HG03354 (cell line): ENCODE data around the gene GNAL.
"Not testable (repeated sequence)": the region's sequence is repeated elsewhere in the genome, so short reads cannot be mapped to it uniquely, and the experiment has no call there.

Source experiments
- ATAC-seq: cut with Tn5 transposase; IDR thresholded peaks from one replicate; pipeline ENCODE4 v1.9.1; 2021; ENCODE audit warnings: mild to moderate bottlenecking; ENCODE audit not compliant: unreplicated experiment, poor library complexity, severe bottlenecking

GNAL gene

DNA sequence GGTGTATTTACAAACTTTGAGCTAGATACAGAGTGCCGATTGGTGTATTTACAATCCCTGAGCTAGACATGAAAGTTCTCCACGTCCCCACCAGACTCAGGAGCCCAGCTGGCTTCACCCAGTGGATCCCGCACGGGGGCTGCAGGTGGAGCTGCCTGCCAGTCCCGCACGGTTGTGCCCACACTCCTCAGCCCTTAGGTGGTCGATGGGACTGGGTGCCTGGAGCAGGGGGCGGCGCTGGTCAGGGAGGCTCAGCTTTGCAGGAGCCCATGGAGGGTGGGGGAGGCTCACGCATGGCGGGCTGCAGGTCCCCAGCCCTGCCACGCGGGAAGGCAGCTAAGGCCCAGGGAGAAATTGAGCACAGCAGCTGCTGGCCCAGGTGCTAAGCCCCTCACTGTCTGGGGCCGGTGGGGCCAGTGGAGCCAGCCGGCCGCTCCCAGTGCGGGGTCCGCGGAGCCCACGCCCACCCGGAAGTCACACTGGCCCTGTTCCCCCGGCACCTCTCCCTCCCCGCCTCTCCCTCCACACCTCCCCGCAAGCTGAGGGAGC is 27.8 kb downstream of the GNAL start:
- ATAC-seq, result not testable (repeated sequence)

DNA sequence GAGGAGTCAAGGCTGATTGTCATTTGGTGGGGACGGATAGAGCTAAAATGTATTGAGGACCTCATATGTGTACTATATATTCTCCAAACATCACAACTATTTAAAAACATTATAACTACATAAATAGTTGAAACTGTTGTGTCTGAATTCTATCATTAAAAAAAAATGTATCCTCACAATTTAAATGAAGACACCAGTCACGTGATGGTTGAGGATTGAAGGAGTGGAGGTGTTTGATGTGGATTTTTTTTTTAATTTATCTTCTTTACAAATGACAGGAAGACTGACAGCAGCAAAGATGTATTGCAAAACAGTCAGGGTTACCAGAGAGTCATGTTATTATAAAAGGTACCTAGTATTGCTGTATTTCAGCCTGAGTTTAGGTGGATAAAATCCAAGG is 30.0 kb downstream of the GNAL start:
- ATAC-seq, result no peak

DNA sequence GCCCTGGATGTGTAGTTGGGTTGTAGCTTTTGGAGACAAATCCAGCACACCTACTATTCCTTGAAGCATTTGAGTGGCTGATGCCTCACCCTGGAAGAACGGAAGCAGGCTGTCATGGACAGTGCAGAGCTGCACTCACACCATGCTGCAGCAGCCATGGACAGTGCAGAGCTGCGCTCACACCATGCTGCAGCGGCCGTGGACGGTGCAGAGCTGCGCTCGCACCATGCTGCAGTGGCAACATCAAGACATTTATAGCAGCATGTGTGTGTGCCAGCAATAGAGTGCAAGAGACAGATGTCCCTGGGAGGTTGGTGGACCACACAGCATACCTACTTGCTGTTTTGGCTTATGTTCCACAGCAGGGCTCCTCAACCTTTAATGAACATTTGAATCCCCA is 30.6 kb downstream of the GNAL start:
- no peak for ATAC-seq

DNA sequence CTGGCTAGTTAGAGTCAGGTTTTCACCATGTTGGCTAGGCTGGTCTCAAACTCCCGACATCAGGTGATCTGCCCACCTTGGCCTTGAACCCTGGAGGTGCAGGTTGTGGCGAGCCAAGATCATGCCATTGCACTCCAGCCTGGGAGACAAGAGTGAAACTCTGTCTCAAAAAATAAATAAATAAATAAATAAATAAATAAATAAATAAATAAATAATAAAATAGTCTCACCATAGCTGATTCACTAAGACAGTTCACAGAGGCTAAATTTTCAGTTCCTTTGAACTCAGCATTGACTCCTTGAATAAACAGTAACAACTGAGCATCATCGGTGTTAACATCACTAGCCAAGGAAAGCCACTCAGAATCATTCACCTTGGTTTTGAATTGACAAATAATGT is 32.7 kb downstream of the GNAL start:
- no peak for ATAC-seq

DNA sequence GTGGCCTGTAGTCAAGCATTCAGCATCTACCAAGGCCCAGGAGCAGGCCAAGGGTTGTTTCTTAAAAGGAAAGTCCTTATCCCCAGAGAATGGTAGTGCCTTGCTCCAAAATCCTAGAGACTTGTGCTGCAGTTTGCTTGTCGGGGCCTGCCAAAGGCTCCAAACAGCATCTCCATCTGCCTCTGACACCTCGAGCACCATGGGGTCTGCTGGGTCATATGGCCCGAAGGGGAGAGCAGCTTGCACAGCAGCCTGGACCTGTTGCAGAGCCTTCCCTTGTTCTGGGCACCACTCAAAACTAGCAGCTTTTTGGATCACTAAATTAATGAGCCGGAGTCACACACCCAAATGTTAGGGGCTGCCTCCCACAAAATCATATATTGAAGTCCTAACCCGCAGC is 35.7 kb downstream of the GNAL start:
- no peak for ATAC-seq

DNA sequence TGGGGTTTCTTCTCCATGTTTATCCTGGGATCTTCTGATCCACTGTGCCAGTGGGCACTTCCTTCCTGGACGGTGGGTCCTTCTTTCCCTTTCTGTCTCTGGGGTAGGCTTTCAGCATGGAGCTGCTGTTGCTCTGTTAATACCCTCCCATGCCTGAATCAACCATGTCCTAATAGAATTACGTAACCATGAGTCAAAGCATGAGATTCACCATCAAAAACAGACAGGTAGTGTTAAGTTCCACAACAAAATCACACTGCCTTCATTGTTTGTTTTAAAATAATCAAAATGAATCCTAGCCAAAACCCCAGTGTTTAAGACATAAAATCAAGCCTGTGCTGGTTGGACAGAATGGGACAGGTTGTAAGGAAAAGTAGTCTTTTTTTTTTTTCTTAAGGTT is 37.5 kb downstream of the GNAL start:
- ATAC-seq, result no peak

DNA sequence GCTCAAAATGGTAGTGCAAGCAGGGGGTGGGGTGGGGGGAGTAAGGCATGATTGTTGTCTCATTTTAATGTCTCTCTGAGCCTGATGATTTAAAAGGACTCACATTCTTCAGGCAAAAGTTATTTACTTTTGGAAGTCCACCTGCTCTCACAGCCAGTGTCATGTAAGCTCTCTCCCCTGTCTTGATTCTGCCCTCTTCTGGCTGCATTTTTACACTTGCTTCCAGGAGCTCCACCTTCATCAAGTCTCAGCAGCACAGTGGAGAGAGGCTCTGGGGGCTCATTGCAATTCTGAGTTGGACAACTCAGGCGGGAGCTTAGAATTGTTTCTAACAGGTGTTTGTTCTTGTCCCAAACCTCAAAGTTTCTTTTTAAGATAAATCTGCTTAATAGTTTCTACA is 39.2 kb downstream of the GNAL start:
- ATAC-seq, result no peak

DNA sequence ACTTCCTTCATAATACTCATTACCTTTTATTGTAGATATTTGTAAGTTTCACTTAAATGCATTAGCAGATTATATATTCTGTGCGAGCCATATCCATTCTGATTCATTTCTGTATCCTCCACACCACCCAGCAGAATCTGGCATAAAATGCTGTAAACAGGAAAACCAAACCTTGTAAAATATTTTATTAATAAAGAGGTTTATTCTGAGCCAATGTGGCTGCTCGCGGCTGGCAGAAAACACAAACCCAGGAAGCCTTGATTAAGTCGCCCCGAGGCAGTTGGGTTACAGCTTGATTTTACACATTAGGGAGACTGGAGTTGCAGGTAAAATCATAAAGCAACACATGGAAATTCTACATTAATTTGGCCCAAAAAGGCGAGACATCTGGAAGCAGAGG is 40.5 kb downstream of the GNAL start:
- no peak for ATAC-seq

DNA sequence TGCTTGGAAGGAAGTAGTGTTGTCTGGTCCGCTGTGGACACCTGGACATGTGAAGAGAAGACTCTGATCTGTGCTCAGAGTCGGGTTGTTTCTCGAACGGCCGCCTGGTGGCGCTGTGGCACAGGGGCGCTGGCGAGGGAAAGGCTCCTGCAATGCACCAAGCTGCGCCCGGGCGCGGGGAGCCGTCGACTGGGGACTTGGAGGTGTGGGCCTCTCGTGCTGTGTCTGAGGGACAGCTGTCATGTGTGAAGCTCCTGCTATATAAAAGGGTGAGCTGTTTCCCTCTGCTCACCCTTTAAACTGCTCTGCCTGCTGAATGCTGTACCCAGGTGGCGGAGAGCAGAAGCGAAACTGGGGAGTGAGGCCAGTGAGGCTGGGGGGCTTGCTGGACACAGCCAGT is 44.0 kb downstream of the GNAL start:
- ATAC-seq, result no peak

DNA sequence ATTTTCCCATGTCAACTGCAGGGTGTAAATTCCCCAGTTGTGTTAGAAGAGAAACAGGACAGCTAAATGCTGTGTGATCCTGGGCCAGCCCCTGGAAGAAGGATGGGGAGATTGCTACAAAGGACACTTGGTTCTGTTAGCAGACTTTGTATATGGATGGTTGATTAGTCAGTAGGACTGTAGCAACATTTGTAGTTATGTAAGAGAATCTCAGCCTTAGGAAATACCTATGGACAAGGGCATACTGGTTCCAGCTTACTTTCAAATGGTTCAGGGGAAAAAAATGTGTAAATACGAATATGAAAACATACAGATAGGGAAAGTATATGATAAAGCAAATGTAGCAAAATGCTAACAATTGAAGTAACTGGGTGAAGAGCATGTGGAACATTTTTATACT is 47.6 kb downstream of the GNAL start:
- ATAC-seq, result no peak

DNA sequence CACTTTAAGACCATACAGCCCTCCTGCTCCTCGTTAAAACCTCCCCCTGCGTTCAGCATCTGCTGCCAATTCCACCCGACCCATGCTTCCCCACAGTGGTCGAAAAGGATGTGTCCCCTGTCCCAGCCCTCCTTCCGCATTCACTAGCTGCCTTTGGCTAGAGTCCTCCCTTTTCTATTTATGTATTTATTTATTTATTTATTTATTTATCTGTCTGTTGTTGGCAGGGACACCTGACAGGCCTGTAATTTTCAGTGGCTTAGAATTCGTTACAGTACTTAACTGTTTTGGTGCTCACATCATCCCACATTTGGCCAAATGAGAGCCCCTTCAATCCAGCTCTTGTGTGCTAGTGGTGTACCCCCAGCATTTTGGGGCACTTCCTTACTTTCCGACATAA is 50.8 kb downstream of the GNAL start:
- no peak for ATAC-seq

DNA sequence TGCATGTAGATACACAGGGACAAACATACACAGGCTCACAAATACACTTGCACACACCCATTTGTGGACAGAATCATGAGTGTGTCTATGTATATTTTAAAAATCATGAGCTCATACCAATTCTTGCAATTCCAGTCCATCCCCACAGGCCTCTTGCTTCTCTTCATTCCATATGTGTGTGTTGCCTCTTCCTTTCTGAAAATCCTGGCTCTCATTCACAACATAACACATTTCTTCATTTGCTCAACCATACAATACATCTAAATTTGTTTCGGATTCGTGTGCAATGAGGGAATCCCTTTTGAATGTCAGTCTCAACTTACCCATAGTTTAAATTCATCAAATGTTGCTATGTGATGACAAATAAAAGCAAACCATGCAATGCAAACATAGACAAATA is 51.4 kb downstream of the GNAL start:
- ATAC-seq, result no peak

DNA sequence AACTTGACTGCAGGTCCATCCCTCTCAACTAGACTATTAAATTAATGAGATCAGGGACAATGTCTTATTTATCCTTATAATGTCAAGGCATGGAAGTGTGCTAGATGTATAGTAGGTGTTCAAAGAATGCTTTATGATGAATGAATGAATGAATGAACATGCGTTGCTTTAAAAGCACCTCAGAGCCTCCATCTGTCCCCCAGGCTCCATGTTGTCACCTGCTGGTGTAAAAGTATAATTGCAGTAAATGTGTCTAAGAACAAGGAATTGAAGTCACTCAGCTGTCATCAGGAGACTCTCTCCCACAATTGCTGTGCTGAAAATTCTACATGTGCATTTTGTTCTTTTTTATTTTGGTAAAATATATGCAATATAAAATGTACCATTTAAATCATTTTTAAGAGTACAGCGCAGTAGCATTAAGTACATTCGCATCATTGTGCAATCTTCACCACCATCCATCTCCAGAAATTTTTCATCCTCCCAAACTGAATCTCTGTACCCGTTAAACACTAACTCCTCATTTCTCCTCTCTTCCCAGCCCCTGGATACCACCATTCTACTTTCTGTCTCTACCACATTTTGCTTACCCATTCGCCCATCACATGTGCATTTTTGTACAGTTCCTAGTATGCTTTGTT is 52.6 kb downstream of the GNAL start:
- ATAC-seq, result no peak

DNA sequence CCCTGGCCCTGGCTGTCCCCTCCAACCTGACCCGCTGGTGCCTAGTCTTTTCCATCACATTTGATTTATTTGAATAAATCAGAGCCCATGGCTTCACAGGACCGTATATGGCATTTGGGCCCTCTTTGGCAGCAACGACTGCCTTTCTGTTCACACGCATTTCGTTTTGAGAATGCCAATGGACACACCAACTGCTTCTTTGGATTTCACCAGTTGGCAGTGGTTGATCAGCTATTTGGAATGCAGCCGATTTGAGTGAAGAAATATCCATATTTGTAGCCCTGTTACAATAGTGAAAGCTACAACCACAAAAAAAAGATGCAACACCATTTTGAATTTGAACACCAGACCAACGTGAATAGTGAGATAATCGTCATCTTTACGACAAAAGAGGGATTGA is 56.5 kb downstream of the GNAL start:
- no peak for ATAC-seq

DNA sequence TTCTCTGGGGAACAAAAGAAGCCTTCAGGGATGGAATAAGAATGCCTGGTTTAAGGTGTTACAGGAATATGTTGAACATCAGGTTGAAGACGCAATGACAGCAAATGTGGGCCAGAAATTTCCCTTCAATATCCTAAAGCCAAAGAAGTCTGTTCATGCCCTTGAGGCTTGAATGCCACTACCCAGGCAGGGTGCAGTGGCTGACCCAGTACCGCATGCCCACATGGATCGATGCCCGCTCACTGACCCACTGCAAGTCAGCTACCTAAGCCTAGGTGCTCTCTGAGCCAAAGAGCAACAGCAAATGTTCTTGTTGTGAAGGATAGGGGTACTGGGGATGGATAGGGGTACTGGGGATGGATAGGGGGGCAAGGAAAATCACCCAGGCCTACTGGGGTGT is 58.2 kb downstream of the GNAL start:
- no peak for ATAC-seq

DNA sequence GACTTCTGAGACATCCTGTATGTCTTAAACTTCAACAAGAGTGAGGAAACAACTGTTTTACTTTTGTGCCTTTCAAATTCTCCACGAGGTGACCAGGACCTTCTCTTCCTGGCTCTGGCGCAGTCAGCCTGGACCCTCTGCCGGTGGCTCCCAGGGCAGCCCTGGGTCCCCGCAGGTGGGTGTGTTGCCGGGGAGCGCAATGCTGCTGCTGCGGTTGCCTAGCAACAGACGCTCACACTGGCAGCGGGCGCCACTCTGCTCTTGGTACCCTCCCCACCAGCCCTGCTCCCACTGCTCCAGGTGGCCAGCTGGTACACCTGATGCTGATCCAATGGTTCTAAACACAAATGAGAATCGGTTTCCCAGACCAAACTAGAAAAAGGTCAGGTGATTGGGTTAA is 58.7 kb downstream of the GNAL start:
- ATAC-seq, result no peak

DNA sequence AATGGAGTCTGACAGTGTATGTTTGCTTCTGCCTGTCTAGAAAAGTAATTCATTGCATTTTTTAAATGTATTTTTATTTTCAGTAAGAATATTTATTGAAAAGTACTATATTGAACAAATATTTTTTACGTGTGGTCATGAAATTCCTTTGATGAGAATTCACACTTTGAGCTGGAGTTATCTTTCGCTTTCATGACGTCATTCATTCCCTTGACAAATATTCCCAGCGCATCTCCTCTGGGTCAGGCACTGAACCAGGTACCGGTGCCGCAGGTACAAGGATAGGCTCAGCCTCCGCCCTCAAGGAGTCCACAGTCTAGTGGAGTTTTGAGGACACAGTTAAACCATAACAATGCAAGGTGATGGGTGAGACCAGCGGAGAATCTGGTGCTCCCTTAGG is 60.2 kb downstream of the GNAL start:
- ATAC-seq, result no peak

DNA sequence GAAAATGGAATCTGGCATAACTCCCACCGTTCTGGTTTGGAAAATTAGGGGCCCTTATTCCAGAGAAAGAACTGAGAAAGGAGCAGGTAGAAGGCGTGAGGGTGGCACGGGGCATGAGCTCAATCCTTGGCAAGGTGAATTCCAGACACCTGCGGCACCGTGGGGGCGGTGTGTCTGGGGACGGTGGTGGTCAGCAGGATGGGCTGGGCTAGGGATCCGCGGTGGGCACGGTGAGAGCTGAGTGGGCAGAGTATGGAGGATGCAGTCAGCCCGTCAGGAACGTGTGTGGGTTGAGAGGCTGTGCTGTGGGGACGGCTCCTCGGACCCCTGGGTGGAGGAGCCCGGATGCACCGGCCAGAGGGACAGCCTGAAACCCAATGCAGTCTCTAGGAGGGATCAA is 61.1 kb downstream of the GNAL start:
- no peak for ATAC-seq

DNA sequence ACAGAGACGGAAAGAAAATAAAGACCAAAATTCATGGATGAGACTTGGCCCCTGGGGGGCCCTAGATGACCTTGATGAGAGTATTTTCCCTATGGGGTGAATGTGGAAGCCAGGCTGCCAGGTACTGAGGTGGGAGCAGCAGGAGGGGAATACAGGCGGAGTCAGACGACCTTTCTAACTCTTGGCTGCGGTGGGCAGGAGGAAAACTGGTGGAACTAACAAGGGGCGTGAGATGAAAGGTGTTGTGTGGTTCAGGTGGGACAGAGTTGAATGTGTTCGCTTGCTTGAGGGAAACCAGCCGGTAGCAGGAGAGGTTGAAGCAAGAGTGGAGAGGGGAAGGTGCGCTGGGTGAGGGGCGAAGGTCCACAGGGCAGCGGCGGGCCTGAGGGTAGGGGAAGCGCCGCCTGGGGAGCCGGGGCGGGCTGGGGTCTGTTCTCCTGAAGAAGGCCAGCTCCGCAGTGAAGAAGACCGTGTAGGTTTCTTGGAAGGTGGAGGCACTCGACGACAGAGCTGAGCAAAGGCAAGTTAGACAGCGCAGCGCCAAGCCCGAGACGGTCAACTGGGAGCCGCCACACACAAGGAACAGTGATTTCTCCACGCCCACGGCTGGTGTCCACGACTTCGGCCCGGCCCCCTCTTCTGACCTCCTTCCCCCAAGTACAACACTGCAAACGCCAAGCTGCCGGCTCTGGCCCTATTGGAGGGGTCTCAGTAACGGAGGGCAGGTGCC is 61.7 kb downstream of the GNAL start:
- no peak for ATAC-seq

DNA sequence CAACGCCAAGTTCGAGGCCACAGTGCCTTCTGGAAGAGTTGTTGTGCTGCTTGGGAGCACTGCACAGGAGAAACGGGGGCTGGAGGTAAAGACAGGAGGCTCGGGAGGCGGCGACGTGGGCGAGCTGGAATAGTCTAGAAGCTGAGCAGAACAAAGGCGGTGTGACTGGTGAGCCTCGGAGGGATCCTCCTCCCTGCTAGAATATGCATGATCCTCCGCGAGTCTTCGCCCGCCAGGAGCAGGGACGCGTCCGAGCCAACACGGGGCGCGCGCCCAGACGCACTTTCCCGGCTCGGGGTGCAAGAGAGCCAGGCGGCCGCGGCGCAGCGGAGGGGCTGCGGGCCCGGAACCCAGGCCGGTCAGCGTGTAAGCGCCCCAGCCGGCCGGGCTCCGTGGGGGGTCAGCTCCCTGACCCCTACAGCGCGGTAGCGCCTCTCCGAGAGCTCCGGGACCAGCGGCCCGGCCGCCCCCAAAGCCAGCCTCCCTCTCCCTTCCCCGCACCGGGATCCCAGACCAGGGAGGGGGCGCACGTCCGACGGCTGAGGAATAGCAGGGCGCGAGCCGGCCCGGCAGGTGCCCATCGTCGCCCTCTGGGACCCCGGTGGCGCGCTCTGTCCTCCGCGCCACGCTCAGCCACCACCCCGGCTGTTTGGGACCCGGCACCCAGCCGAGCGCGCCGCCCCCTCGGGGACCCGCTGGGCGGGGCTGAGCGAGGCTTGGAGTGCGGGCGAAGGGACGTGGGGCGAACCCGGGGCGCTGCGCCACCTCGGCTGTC is 62.5 kb downstream of the GNAL start:
- ATAC-seq, result no peak
